GM04504 (cell line): ENCODE data around the gene ANKS3.
A peak's percentile ranks its signal among the peaks of the same experiment; 100 is the strongest.
"Not testable (repeated sequence)": the region's sequence is repeated elsewhere in the genome, so short reads cannot be mapped to it uniquely, and the experiment has no call there.

Source experiments
- DNase-seq: peaks from one replicate; pipeline ENCODE4 v3.0.0-alpha.2; 2012; ENCODE audit warnings: low read depth

Gene ANKS3

GRCh38 chr16:4754865-4755264 is 20.8 kb upstream of the ANKS3 start:
- DNase-seq, result no peak

- DNase-seq, result no peak
Measured at GRCh38 chr16:4753227-4753626, 19.2 kb upstream of the ANKS3 start.

- DNase-seq, result no peak
Measured at GRCh38 chr16:4752351-4753100, 18.5 kb upstream of the ANKS3 start.

GRCh38 chr16:4750896-4751295 is 16.8 kb upstream of the ANKS3 start:
- no peak for DNase-seq

DNA sequence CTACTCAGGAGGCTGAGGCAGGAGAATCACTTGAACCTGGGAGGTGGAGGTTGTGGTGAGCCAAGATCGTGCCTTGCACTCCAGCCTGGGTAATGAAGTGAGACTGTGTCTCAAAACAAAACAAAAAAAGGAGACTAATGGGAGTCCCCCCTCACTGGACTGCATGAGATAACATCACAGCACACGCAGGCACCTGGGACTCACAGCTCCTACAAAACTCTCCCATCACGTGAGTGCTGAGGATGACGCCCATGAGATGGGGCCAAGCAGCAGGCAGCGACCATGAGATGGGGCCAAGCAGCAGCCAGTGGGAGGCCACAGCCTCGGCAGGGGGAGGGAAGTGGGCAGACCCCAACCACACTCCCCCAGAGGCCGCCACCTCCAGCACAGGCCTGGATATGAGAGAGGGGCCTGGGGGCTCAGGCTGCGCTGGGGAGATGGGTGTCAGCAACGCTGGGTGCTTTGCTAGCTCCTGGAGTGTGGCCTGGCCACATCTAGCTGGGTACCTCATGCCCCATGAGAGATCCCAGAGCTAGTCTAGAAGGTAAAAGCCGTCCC is 15.7 kb upstream of the ANKS3 start:
- DNase-seq, result no peak

- no peak for DNase-seq
Measured at GRCh38 chr16:4748682-4749411, 14.8 kb upstream of the ANKS3 start.

- no peak for DNase-seq
Measured at GRCh38 chr16:4747906-4748681, 14.0 kb upstream of the ANKS3 start.

DNA sequence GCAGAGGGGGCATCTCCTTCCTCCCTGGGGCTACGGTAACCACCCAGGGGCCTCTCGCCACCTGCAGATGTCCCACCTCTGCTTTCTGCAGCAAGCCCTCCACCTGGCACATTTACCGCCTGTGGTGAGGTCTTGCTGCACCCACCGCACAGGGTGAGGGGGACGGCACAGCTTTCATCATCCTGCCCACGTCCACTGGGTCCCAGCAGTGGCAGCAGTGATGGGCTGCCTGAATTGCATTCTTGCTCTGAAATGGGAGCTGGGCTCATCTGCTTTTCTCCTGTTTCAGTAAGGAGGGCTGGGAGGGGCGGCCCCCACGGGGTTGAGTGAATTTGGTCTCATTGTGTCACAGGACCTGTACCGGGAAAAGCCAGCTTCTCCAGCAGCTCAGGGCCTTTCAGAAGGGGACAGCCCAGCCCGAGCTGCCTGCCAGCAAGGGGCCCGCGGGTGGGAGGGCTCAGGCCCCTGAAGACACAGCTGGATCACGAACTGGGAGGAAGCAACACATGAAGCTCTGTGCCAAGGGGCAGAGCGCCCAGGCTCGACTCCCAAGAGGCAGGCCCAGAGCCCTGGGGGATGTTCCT is 13.0 kb upstream of the ANKS3 start:
- no peak for DNase-seq

DNA sequence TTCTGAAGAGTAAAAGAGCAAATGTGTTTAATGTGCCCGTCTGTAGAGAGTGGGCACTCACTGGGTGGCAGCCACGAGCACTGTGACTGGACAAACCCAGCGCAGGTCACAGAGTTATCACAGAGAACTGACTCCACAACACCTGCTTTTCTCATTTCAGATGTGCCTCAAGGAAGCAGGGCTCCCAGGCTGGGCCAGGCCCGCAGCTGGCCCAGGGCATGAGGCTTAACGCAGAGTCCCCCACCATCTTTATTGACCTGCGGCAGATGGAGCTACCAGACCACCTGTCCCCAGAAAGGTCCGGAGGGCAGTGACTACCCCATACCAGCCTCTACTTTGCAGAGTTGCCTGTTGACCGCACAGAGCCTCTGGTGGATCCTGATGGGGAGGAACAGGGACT is 12.1 kb upstream of the ANKS3 start:
- DNase-seq, result no peak

GRCh38 chr16:4745274-4745569 is 11.2 kb upstream of the ANKS3 start:
- DNase-seq, result no peak

DNA sequence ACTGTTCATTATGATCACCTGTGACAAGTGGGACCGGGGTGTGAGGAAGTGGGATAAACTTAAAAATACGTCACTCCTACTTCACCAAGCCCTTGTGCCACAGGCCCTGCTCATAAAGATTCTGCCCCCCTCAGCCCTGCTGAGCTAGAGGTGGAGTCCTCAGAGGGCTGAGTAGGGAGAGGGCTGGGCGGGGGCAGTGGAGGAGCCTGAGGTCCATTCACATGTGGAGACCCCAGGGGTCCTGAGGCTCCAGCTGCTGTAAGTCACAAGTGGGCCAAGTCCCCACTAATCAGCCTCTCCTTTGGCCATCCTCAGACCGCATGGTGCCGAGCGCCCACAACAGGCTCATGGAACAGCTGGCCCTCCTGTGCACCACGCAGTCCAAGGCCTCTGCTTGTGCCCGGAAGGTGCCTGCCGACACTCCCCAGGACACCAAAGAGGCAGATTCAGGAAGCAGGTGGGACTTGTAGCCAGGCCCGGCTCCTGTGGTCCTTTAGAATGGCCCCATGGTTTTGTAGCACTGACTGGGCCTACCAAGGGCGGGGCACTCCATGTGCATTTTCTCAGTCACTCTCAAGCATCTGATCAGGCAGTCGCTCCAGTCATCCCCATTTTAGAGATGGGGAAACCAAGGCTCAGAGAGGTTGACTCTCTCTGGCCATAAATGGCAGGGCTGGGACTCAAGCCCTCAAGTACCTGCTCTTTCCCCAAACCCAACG is 10.6 kb upstream of the ANKS3 start:
- DNase-seq, result no peak

- DNase-seq, result no peak
Measured at GRCh38 chr16:4743226-4743878, 9.3 kb upstream of the ANKS3 start.

- not testable (repeated sequence) for DNase-seq
Measured at GRCh38 chr16:4738370-4738769, 4.3 kb upstream of the ANKS3 start.

DNA sequence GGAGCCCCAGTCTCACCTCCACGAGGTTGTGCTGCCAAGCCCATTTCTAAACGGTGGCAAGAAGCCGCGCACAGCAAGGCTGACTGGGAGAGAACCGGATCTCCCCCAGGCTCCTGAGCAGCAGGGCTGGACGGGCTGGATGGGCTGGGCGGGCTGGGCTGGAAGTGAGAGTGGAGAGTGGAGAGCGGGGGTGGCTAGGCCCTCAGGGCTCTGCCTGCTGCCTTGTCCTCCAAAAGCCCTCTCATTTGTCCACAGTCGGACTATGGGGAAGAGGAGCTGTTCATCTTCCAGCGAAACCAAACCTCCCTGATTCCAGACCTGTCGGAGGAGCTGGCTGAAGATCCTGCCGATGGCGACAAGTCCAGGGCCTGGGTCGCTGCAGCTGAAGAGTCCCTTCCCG is 3.5 kb upstream of the ANKS3 start:
- DNase-seq, result no peak

DNA sequence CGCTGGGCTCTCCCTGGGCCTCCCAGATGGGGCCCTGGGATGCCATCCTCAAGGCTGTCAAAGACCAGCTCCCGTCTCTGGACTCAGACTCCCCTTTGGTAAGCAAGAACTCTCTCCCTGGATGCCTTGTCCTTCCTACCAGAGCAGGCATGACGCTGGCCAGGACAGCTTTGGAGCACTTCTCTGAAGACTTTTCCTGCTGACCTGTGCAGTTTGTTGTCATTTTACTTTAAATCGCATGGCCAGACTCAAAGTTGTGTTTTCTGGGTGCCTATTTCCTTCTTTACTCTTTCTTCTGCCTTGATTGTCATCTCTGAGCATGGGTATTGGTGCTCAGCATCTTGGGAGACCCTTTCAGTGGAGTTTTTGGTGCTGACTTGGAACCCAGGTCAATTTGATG is 2.5 kb upstream of the ANKS3 start:
- DNase-seq, result no peak

- DNase-seq, result peak; percentile 51
Measured at GRCh38 chr16:4734730-4735535, 862 bp upstream of the ANKS3 start.

- DNase-seq, result no peak
Measured at GRCh38 chr16:4733747-4734062, 366 bp downstream of the ANKS3 start.

- DNase-seq, result no peak
Measured at GRCh38 chr16:4733211-4733742, 794 bp downstream of the ANKS3 start.

DNA sequence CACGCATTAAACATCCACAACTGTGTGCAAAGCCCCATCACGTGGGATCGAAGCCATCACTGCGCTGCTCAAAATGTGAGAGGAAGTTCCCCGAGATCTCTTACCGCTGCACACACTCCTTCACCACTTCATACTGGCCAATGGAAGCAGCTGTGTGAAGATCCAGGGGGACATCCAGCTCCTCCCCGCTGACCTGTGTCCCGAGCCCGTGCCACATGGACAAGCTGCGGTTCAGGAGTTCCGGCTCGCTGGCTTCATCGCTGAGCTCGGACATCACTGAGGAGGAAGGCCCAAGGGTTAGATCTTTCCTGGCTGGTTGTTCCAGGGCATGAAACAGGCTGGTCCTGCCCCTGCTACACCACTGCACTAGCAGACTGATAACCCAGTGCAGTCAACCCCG is 4.2 kb downstream of the ANKS3 start:
- no peak for DNase-seq

- no peak for DNase-seq
Measured at GRCh38 chr16:4728676-4729075, 5.4 kb downstream of the ANKS3 start.
